GM10248 (cell line): Measurements from ENCODE around the gene DGKD.

ENCODE experiments used
- CTCF ChIA-PET: fragments of 300-600 bp; sonication (Branson Sonifier 250); formaldehyde crosslinking; extraction: SDS; loops from one replicate; lab custom pipeline; 2021; ENCODE audit warnings: antibody characterized with exemption; lab: Yijun Ruan, JAX
- POLR2A ChIA-PET: fragments of 350-650 bp; sonication (Branson Sonifier 250); formaldehyde crosslinking; extraction: SDS; loops from one replicate; lab custom pipeline; 2020; ENCODE audit warnings: antibody characterized with exemption; lab: Yijun Ruan, JAX
- DNase-seq: peaks from one replicate; pipeline ENCODE4 v3.0.0; 2012; ENCODE audit errors: extremely low spot score
- TF ChIP-seq, protein P1 (sequence below): IDR thresholded peaks from 2 replicates; pipeline ENCODE4 v1.5.1; 2012; ENCODE audit warnings: mild to moderate bottlenecking, low read depth; ENCODE audit errors: extremely low read depth, missing control alignments, control extremely low read depth

DGKD gene

DNA sequence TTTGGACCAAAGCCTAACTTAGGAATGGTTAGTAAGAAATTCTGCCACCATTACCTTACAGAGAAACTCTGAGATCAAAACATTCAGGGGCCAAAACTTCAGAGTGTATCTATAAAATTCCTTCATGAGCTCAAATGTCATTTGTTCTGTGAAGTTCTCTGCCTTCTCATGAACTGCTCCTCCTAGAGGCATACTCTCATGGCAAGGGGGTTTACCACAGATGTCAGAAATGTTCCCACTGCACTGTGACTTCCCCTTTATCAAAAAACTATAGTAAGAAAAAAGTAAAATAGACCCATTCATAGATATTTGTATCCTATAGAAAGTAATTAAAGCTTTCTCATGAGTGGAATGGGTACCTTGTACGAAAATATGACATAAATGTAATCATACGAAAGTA, 143.8 kb downstream of the DGKD start:
- TF ChIP-seq, protein P1, sequence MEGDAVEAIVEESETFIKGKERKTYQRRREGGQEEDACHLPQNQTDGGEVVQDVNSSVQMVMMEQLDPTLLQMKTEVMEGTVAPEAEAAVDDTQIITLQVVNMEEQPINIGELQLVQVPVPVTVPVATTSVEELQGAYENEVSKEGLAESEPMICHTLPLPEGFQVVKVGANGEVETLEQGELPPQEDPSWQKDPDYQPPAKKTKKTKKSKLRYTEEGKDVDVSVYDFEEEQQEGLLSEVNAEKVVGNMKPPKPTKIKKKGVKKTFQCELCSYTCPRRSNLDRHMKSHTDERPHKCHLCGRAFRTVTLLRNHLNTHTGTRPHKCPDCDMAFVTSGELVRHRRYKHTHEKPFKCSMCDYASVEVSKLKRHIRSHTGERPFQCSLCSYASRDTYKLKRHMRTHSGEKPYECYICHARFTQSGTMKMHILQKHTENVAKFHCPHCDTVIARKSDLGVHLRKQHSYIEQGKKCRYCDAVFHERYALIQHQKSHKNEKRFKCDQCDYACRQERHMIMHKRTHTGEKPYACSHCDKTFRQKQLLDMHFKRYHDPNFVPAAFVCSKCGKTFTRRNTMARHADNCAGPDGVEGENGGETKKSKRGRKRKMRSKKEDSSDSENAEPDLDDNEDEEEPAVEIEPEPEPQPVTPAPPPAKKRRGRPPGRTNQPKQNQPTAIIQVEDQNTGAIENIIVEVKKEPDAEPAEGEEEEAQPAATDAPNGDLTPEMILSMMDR = no peak
- DNase-seq = no peak
- CTCF ChIA-PET = interaction anchor here (0.9 to 1.9 kb wide), 5 partner anchors 14 to 60 kb away, joined by 3 to 7 read pairs (median 3); no protein-coding TSS in a partner anchor
- POLR2A ChIA-PET = no interaction called here

DNA sequence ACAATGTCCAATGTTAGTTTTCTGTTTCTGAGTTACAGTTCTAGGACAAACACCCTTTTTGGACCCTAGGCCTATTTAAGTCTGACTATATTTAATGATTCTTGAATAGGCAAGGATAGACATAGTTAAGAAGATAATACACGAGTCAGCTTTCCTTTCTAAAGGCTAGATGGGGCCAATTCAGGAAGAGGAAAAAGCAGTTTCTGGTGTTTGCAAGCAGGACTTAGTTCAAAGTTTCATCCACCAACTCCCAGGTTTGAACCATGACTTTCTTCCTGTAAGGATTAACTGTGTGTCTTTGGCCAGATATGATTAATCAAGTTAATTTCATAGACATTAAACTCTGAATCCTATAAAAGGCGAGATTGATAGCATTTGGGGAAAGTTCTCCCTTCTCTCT, 145.6 kb downstream of the DGKD start:
- CTCF ChIA-PET = no interaction called here
- TF ChIP-seq, protein P1 = no peak
- POLR2A ChIA-PET = no interaction called here
- DNase-seq = no peak

DNA sequence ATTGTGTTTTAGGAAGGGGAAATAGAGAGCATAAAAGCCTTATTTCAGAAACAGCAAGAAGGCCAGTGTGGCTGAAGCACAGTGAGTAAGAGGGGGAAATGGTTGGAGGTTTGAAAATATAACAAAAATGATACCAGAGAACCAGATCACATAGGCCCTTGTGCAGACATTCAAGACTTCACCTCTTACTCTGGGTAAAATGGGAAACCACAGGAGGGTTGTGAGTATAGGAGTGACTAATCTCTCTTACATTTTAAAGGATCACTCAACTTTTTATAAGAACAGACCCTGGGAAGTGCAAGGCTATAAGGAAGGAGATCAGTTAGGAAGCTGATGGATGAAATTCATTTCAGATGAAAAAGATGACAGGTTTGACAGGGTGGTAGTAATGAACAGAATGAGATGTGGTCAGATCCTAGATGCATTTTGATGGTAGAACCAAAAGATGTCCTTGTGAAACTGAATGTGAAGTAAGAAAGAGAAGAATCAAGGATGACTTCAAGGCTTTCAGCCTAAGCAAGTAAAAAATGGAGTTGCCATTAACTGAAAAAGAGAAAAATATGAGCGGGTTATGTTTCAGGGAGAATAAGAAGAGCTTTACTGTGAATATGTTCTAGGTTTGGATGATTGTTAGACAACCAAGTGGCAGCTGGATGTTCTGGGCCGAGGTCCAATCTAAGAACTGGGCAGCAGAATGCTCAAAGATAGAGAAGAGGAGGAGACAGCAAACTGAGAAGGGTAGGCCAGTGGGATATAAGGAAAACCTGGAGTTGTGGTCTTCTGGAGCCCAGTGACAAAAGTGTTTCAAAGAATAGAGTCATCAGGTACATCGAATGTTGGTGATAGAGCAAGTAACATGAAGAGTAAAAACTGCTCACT, 147.1 kb downstream of the DGKD start:
- DNase-seq = no peak
- CTCF ChIA-PET = interaction anchor here (1.0 kb wide), 1 partner anchor 47 kb away, joined by 3 read pairs; no protein-coding TSS in a partner anchor
- POLR2A ChIA-PET = no interaction called here

DNA sequence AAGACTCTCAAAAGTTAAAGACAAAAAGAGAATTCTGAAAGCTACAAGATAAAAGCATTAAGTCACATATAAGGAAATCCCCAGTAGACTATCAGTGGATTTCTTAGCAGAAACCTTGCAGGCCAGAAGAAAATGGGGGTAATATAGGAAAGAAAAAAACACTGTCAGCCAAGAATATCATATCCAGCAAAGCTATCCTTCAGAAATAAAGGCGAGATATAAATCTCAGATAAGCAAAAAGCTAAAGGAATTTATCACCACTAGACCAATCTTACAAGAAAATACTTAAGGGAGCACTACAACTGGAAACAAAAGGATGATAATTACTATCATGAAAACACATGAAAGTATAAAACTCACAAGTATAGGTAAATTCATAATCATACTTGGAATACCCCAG, 149.2 kb downstream of the DGKD start:
- POLR2A ChIA-PET = no interaction called here
- CTCF ChIA-PET = no interaction called here
- TF ChIP-seq, protein P1 = no peak
- no peak for DNase-seq

More for the DNA sequence above, 147.1 kb downstream of the DGKD start:
- TF ChIP-seq, protein P1 = no peak

DNA sequence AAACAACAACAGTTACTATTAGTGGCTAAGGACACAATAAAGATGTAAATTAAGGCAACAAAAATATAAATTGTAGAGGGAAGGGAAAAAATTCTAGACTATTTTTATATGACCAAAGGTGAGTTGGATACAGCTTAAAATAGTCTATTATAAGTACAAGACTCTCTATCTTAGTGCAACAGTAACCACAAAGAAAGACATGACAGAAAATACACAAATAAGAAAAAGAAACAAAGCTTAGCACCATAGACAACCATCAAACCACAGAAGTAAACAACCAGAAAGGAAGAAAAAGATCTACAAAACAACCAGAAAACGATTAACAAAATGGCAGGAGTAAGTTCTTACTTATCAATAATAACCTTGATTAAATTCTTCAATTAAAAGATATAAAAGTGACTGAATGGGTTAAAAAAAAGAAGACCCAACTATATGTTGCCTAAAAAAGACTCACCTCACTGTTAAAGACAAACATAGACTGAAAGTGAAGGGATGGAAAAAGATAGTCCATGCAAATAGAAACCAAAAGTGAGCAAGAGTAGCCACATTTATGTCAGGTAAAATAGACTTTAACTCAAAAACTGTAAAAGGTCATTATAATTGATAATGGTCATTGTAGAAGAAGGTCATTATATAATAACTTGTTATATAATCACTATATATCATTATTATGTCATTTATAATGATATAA, 149.8 kb downstream of the DGKD start:
- DNase-seq = no peak
- ChIA-PET POLR2A (no interaction called here), CTCF (interaction anchor here (1.0 kb wide), 1 partner anchor 10 kb away, joined by 3 read pairs; no protein-coding TSS in a partner anchor)
- TF ChIP-seq, protein P1 = no peak

DNA sequence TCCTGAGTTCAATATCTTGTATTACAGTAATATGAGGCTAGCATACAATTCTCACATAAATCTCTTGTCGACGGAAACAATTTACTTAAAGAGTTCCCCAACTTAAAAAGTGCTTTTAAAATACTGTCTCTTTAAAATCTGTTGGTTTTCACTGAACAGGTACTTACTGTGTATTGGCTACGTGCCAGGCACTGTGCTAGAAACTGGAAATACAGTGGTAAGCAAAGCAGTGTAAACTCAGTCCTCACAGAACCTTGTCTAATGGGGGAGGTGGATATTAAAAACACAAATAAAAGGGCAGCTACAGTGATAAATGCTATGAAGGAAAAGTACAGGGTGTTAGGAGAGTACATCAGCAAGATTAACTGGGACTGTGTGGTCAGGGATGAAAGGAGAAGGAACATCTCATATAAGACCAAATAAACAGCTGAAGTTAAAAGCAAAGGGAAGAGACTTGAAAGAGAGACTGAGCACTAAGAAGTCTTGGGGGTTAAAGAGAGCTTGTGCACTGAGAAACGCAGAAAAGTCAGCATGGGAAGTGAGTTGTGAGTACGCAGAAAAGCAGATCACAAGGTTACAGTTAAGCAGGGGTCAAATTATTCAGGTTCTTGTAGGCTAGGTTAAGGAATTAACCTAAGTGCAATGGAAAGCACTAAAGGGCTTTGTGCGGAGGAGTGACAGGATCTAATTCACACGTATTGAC, 159.8 kb downstream of the DGKD start:
- ChIA-PET POLR2A (no interaction called here), CTCF (interaction anchor here (1.1 kb wide), 1 partner anchor 9 kb away, joined by 3 read pairs; no protein-coding TSS in a partner anchor)
- no peak for DNase-seq
- TF ChIP-seq, protein P1 = no peak
